OCI-LY1 (cell line): ENCODE results near the gene ANKS6.
"Not testable (repeated sequence)": the region's sequence is repeated elsewhere in the genome, so short reads cannot be mapped to it uniquely, and the experiment has no call there.

ENCODE experiments used
- H2AFZ ChIP-seq: fragments of 200-600 bp; sonication (generic), shearing (Covaris generic); 2 replicates; pipeline ENCODE4 v1.6.0; 2014; ENCODE audit warnings: antibody characterized with exemption, mild to moderate bottlenecking, low read length
- H3F3A ChIP-seq: fragments of 200-600 bp; sonication (generic), shearing (Covaris generic); 2 replicates; pipeline ENCODE4 v1.6.0; 2014; ENCODE audit warnings: mild to moderate bottlenecking, antibody characterized with exemption, low read length, moderate library complexity; ENCODE audit not compliant: insufficient read depth
- H3K27ac ChIP-seq: fragments of 200-600 bp; sonication (generic); 2 replicates; pipeline ENCODE4 v1.5.1; 2014; ENCODE audit warnings: low read length, mixed run types, mild to moderate bottlenecking, low read depth; ENCODE audit not compliant: poor library complexity, severe bottlenecking
- H3K27me3 ChIP-seq: fragments of 200-600 bp; sonication (generic); 2 replicates; pipeline ENCODE4 v1.6.0; 2014; ENCODE audit warnings: antibody characterized with exemption, mild to moderate bottlenecking, low read length, moderate library complexity; ENCODE audit not compliant: insufficient read depth
- H3K36me3 ChIP-seq: fragments of 200-600 bp; sonication (generic); 2 replicates; pipeline ENCODE4 v1.6.1; 2014; ENCODE audit warnings: mild to moderate bottlenecking, antibody characterized with exemption, low read length, moderate library complexity, mixed read lengths; ENCODE audit not compliant: insufficient read depth
- H3K4me1 ChIP-seq: fragments of 200-600 bp; sonication (generic); 2 replicates; pipeline ENCODE4 v1.5.1; 2014; ENCODE audit warnings: mild to moderate bottlenecking, low read length, moderate library complexity; ENCODE audit not compliant: insufficient read depth, severe bottlenecking
- H3K4me2 ChIP-seq: fragments of 200-600 bp; sonication (generic), shearing (Covaris generic); 2 replicates; pipeline ENCODE4 v1.6.1; 2014; ENCODE audit warnings: low read length
- H3K4me3 ChIP-seq: fragments of 200-600 bp; sonication (generic); 2 replicates; pipeline ENCODE4 v1.5.1; 2014; ENCODE audit warnings: low read length, low read depth, mild to moderate bottlenecking, mixed read lengths; ENCODE audit not compliant: poor library complexity, severe bottlenecking
- H3K79me2 ChIP-seq: fragments of 200-600 bp; shearing (Covaris generic); 2 replicates; pipeline ENCODE4 v1.6.1; 2016; ENCODE audit warnings: mixed run types, low read length, mixed read lengths; ENCODE audit not compliant: insufficient read depth
- H3K9ac ChIP-seq: fragments of 200-600 bp; sonication (generic), shearing (Covaris generic); 2 replicates; pipeline ENCODE4 v1.6.1; 2014; ENCODE audit warnings: mild to moderate bottlenecking, low read length, mixed read lengths
- H3K9me2 ChIP-seq: fragments of 200-600 bp; sonication (generic), shearing (Covaris generic); 2 replicates; pipeline ENCODE4 v1.6.1; 2014; ENCODE audit warnings: low read depth, mild to moderate bottlenecking, low read length, mixed read lengths
- H3K9me3 ChIP-seq: fragments of 200-600 bp; shearing (Covaris generic); 2 replicates; pipeline ENCODE4 v1.6.1; 2014; ENCODE audit warnings: low read length, mixed read lengths
- H4K20me1 ChIP-seq: fragments of 200-600 bp; sonication (generic), shearing (Covaris generic); 2 replicates; pipeline ENCODE4 v1.6.0; 2016; ENCODE audit warnings: mild to moderate bottlenecking, low read length; ENCODE audit not compliant: insufficient read depth
- EZH2 ChIP-seq: fragments of 200-600 bp; sonication (generic), shearing (Covaris generic); IDR thresholded peaks from 2 replicates; pipeline ENCODE4 v1.8.0; 2017; ENCODE audit warnings: borderline replicate concordance, mixed run types, mild to moderate bottlenecking, antibody characterized with exemption, low read length, moderate library complexity, mixed read lengths
- TF ChIP-seq, protein P1 (sequence below): fragments of 200-600 bp; sonication (generic), shearing (Covaris generic); IDR thresholded peaks from 2 replicates; pipeline ENCODE4 v1.5.1; 2017; ENCODE audit warnings: mild to moderate bottlenecking, antibody characterized with exemption, low read length, moderate library complexity, mixed read lengths

ANKS6 gene

DNA sequence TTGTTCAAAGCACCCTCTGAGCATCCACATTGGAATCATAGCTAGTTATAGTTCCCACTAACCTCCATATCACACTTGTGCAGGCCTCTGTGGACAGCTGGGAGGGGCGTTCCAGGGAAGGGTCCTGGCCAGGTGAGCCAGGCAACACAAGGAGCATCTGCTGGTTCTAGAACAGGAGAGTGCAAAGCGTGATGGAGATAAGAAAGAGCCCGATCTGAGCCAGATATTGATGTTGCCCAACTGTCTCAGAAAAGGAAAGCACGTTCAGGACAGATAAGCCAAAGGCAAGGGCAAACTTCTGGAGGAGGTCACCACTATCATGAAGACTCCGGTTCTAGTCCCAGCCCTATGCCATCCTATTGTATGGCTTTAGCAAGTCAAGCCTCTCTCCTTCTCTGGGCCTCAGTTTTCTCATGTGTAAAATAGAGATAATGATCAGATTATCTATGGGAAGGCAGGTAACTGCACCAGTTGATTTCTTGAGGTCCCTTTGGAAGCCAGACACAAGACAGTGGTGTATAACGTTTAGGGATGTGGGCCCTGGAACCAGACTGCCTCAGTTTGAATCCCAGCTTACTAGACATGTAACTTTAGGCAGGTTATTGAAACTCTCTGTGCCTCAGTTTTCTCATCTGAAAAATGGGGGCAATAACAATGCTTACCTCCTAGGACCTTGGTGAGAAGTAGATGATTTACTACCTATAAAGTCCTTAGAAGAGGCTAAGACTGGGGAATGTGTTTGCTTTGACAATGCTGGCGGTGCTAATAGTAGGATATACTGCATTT is 107.5 kb downstream of the ANKS6 start:
- Histone ChIP-seq H3K9ac (no peak overlapping the region), H3K27me3 (no peaks in the 10 kb centered on the region; the same call in 1 of the 2 replicates), H3K4me1 (no peaks in the 10 kb centered on the region), H3K27ac (no peak overlapping the region), H3K4me2 (no peak overlapping the region), H3K36me3 (no peaks in the 10 kb centered on the region), H3K9me3 (no peaks in the 10 kb centered on the region), H4K20me1 (no peaks in the 10 kb centered on the region), H3K79me2 (no peaks in the 10 kb centered on the region), H3F3A (no peaks in the 10 kb centered on the region), H2AFZ (no peak overlapping the region), H3K4me3 (no peak overlapping the region), H3K9me2 (no peaks in the 10 kb centered on the region)
- TF ChIP-seq, protein P1, sequence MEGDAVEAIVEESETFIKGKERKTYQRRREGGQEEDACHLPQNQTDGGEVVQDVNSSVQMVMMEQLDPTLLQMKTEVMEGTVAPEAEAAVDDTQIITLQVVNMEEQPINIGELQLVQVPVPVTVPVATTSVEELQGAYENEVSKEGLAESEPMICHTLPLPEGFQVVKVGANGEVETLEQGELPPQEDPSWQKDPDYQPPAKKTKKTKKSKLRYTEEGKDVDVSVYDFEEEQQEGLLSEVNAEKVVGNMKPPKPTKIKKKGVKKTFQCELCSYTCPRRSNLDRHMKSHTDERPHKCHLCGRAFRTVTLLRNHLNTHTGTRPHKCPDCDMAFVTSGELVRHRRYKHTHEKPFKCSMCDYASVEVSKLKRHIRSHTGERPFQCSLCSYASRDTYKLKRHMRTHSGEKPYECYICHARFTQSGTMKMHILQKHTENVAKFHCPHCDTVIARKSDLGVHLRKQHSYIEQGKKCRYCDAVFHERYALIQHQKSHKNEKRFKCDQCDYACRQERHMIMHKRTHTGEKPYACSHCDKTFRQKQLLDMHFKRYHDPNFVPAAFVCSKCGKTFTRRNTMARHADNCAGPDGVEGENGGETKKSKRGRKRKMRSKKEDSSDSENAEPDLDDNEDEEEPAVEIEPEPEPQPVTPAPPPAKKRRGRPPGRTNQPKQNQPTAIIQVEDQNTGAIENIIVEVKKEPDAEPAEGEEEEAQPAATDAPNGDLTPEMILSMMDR: no peak
- TF ChIP-seq EZH2: no peak

DNA sequence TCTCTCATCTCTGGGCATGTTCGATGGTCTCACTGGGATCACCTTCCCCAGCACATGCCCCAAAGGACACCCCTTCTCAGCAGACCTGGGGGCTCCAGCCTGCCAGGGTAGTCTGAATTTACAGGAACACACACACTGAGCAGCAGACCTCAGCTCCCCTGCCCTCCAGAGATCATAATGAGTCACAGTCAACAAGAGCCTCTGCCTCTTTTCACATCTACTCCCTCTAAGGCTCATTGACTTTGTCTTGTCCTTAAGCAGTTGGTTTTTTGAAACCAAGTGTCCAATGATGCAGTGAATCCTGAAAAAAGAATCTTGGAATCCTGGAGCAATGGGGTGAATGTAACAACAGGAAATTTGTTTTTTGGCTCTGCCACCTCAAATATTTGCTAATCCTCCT is 108.4 kb downstream of the ANKS6 start:
- Histone ChIP-seq H3K27me3 (no peaks in the 10 kb centered on the region; the same call in 1 of the 2 replicates), H3F3A (no peaks in the 10 kb centered on the region), H3K79me2 (no peaks in the 10 kb centered on the region), H3K9me2 (no peaks in the 10 kb centered on the region), H3K27ac (no peak overlapping the region), H3K4me1 (no peaks in the 10 kb centered on the region), H3K36me3 (no peaks in the 10 kb centered on the region), H3K4me2 (no peak overlapping the region), H3K4me3 (no peak overlapping the region), H3K9me3 (no peaks in the 10 kb centered on the region), H2AFZ (no peak overlapping the region), H3K9ac (no peak overlapping the region), H4K20me1 (no peaks in the 10 kb centered on the region)
- TF ChIP-seq EZH2: no peak
- TF ChIP-seq, protein P1: no peak

DNA sequence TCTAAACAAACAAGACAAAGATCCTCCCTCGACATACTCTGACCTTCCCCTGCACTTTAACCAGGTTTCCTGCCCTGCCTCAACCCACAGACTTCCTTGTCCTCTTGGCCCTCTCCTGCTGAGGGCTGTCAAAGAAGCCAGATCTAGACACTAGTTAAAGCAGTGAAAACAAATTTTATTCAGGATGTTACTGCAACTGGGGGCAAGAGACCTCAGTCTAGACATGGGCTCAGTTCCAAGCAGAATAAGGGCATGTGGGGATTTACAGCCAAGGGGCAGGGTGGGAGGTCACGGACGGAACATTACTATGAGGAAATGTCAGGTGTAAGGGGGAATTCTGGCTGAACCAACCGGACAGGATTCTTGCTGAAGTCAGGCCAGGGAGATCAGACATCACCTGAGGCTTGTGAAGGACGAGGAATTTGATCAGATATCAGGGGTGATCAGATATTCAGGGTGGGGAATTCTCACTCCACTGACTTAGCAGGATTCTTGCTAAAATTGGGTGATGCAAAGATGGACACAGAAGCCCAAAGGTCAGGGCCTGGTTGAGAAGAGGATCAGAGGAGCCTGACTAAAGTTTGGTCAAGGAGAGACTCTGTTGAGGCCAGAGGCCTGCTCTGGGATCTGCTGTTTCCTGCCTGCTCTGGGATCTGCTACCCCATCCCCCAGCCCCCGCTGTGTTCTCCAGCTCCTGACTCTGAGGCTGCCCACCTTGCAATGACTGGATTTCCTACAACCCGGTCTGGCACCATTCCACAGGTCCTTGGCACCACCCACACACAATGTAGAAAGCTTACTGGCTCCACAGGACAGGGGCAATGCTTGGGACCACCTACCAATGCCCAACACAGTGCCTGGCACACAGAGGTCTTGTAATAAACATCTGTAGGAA is 109.1 kb downstream of the ANKS6 start:
- no peaks in the 10 kb centered on the region for H3K9me2 ChIP-seq
- no peak overlapping the region for H3K9ac ChIP-seq
- no peak overlapping the region for H3K4me3 ChIP-seq
- no peak for TF ChIP-seq EZH2
- TF ChIP-seq, protein P1: no peak
- H3K36me3 ChIP-seq: no peaks in the 10 kb centered on the region
- H3K27me3 ChIP-seq: no peaks in the 10 kb centered on the region; the same call in 1 of the 2 replicates
- no peak overlapping the region for H2AFZ ChIP-seq
- no peak overlapping the region for H3K4me2 ChIP-seq
- no peaks in the 10 kb centered on the region for H3K9me3 ChIP-seq
- no peaks in the 10 kb centered on the region for H3K79me2 ChIP-seq
- no peak overlapping the region for H3K27ac ChIP-seq
- no peaks in the 10 kb centered on the region for H4K20me1 ChIP-seq
- no peaks in the 10 kb centered on the region for H3K4me1 ChIP-seq
- no peaks in the 10 kb centered on the region for H3F3A ChIP-seq

DNA sequence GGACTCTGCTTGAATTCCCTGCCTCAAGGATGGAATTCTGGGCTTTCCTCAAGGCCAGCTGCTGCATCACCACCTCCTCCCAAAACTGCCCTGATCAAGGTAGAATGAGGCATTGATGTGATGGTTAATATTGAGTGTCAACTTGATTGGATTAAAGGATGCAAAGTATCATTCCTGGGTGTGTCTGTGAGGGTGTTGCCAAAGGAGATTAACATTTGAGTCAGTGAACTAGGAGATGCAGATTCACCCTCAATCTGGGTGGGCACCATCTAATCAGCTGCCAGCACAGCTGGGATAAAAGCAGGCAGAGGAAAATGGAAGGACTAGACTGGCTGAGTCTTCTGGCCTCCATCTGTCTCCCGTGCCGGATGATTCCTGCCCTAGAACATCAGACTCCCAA is 111.5 kb downstream of the ANKS6 start:
- not testable (repeated sequence) for H3K4me2 ChIP-seq, H3K9me3 ChIP-seq

More for the DNA sequence above, 111.5 kb downstream of the ANKS6 start:
- not testable (repeated sequence) for H3K36me3 ChIP-seq, H4K20me1 ChIP-seq, H3K79me2 ChIP-seq, H3K27me3 ChIP-seq, H3K9ac ChIP-seq, H3K27ac ChIP-seq, H3K4me1 ChIP-seq, H3K9me2 ChIP-seq, H3K4me3 ChIP-seq, H2AFZ ChIP-seq, H3F3A ChIP-seq
